Activated CD8-positive, alpha-beta T cell treated with anti-CD3 and anti-CD28 coated beads, Interleukin-2, amount 10 ng/mL, durations not matched to agents 7 days and 5 days (primary cell): ENCODE measurements around the gene PPAT. TPM values are rescaled to one million over a fixed set of nuclear protein-coding genes. Genes with fewer than 3 reads are reported as not detected.
"Not testable (repeated sequence)": the region's sequence is repeated elsewhere in the genome, so short reads cannot be mapped to it uniquely, and the experiment has no call there.

Experiments
- ATAC-seq: fragments of 150-1000 bp; cut with Tn5 transposase; one replicate; pipeline ENCODE4 v1.10.0; 2021; ENCODE audit warnings: moderate library complexity
- CTCF ChIA-PET: fragments of 350-600 bp; sonication (Branson Sonifier 250); formaldehyde crosslinking; loops from one replicate; lab custom pipeline; 2021; ENCODE audit warnings: antibody characterized with exemption; lab: Charles Lee
- POLR2A ChIA-PET: fragments of 350-600 bp; sonication (Branson Sonifier 250); formaldehyde crosslinking; loops from one replicate; lab custom pipeline; 2021; ENCODE audit warnings: antibody characterized with exemption; lab: Charles Lee
- DNase-seq: peaks from one replicate; pipeline ENCODE4 v3.0.0-alpha.2; 2020
- H3K27ac Mint-ChIP-seq: one replicate; pipeline ENCODE4 v1.8.0; 2021; ENCODE audit warnings: mild to moderate bottlenecking, mixed read lengths
- H3K27me3 Mint-ChIP-seq: one replicate; pipeline ENCODE4 v1.8.0; 2021; ENCODE audit warnings: low read depth, mixed read lengths
- H3K36me3 Mint-ChIP-seq: one replicate; pipeline ENCODE4 v1.8.0; 2021; ENCODE audit warnings: low read depth, mixed read lengths
- H3K4me1 Mint-ChIP-seq: one replicate; pipeline ENCODE4 v1.8.0; 2021; ENCODE audit warnings: low read depth, mixed read lengths
- H3K4me3 Mint-ChIP-seq: one replicate; pipeline ENCODE4 v1.8.0; 2021; ENCODE audit warnings: mild to moderate bottlenecking, mixed read lengths
- H3K9me3 Mint-ChIP-seq: one replicate; pipeline ENCODE4 v1.8.0; 2022; ENCODE audit warnings: mixed read lengths; ENCODE audit not compliant: insufficient read depth
- total RNA-seq, 2 experiments: library from RNA; stranded (reverse); gene quantifications; one replicate each; pipeline ENCODE4 v1.2.3, GENCODE V29; 2021

Gene PPAT
- total RNA-seq, 2 experiments from 2014 or later, result 29.0 to 32.5 TPM

DNA sequence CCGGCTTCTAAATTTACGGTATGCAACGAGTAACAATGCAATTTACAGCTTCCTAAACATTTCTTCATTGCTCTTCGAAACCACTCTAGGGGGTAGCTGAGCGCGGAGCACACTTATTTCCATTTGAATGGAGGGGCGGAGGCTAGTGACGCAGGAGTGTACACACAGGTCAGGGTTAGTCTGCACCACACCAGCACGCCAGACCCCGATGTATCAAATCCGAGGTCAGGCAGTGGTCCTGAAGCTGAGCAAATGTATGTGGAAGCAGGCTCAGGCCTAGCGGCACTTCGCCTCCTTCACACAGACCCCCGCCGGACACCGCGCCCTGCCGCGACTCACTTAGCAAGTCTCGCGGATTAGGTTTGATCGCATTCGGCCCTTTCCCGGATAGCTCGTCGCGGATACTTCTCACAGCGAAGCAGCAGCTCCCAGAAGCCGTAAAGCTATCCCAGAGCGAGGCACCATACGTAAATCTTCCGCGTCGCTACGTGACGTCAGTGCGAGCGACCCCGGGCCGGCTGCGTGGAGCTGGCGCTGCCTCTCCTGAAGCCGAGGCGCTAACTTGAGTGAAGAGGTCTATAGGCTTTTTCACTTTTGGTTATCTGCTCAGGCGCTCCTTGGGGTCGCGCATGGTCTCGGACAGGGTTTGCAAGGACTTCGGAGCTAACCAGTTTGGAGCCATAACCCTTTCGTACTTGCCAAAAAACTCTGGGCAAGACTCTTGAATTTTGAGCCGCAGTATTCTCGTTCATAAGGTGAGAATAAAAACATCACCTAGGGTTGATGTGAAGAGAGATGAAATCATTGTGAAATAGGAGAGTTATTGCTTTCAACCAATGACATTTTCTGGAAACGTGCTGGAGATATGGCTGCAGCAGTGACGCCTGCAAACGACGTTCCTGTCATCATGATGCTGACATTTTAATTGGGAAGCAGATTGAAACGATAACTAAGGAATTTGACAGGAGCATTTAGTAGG is 48.1 kb downstream of the PPAT start, which contains the start of gene AASDH:
Gene AASDH, minus strand, starts transcription at position 469 of the 979 bp plus-strand sequence. CDS start 3,192 bp downstream, outside the sequence.
- H3K27me3 Mint-ChIP-seq, result no peaks in the 10 kb centered on the region
- ChIA-PET CTCF (interaction anchor here (0.9 to 1.7 kb wide), 13 partner anchors 9 to 590 kb away, joined by 3 to 9 read pairs (median 4); partner anchors contain the start of genes CEP135, NOA1, PAICS and PPAT), POLR2A (interaction anchor here (0.6 to 2.7 kb wide), 26 partner anchors 9 to 1005 kb away, joined by 3 to 59 read pairs (median 4); partner anchors contain the start of genes CEP135, NOA1, PAICS and POLR2B)
- DNase-seq (peak; percentile 96), ATAC-seq (peak; percentile 95)
- H3K27ac Mint-ChIP-seq, result peak within 1 kb of the TSS; percentile 97
- H3K36me3 Mint-ChIP-seq, result peaks cover 6% of the 10 kb centered on the region
- H3K9me3 Mint-ChIP-seq, result no peaks in the 10 kb centered on the region
- peak within 1 kb of the TSS; percentile 94 for H3K4me3 Mint-ChIP-seq
- peaks cover 36% of the 10 kb centered on the region for H3K4me1 Mint-ChIP-seq

DNA sequence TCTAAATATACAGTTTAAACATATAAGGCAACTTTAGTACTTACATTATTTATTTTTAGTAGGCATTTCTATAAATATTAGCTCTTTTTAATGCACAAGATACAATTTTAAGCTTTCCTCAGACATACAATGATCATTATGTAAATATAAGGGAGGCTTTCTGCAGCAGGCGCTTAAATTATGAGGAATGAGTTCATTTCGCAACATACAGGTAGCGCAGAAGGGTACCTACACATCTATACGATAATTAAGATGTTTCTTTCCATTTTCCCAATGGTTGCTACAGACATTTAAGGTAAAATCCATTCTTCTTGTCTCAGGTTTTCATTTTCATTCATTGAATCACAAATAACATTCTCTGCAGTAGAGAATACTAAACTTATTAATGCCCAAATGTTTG is 49.3 kb downstream of the PPAT start:
- DNase-seq (no peak), ATAC-seq (no peak)
- H3K27me3 Mint-ChIP-seq, result no peaks in the 10 kb centered on the region
- ChIA-PET POLR2A (interaction anchor here (1.2 to 2.7 kb wide), 4 partner anchors 19 to 592 kb away, joined by 4 to 59 read pairs (median 20); partner anchors contain the start of genes NOA1, PAICS, POLR2B and PPAT), CTCF (interaction anchor here (1.1 to 1.7 kb wide), 2 partner anchors 14 to 591 kb away, joined by 3 to 4 read pairs; partner anchors contain the start of gene NOA1)
- peak overlapping the region; percentile 82 for H3K27ac Mint-ChIP-seq
- peaks cover 36% of the 10 kb centered on the region for H3K4me1 Mint-ChIP-seq
- peaks cover 4% of the 10 kb centered on the region for H3K36me3 Mint-ChIP-seq
- H3K4me3 Mint-ChIP-seq, result peak overlapping the region; percentile 94
- no peaks in the 10 kb centered on the region for H3K9me3 Mint-ChIP-seq

DNA sequence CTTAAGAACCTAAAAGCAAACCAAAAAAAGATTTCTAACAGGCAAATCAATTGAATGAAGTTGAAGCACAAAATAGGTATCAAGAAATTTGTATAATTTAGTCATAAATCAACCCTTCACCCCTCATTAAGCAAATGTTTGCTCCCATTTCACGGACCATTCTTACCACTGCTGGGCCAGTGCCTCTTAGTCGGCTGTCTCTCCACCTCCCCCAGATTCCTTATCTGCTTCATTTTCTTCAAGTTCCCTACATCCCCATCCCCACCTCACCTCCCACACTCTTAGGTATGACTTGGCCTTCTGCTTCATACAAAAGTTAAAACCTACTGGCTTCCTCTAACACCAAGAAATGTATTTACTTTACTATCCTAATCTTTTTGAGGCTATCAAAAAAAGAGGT is 60.0 kb downstream of the PPAT start:
- Mint-ChIP-seq H3K36me3 (peaks cover 2% of the 10 kb centered on the region), H3K27ac (no peak overlapping the region), H3K4me3 (no peak overlapping the region), H3K27me3 (no peaks in the 10 kb centered on the region), H3K4me1 (no peaks in the 10 kb centered on the region), H3K9me3 (no peaks in the 10 kb centered on the region)
- ChIA-PET CTCF (no interaction called here), POLR2A (no interaction called here)
- DNase-seq, result no peak
- ATAC-seq, result no peak

DNA sequence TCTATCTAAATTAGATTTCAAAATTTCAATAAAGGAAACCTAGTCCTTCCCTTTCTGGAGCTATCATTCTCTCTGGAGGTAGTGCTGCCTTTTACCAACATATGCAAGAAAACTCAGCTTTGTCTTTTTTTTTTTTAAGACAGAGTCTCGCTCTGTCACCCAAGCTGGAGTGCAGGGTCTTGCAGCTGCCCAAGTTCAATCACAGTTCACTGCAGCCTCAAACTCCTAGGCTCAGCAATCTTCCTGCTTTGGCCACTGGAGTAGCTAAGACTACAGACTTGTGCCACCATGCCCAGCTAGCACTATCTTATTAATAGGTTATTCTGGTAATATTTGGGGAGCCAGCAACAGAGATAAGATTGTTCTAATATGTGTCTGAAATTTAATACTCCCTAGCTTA is 60.5 kb downstream of the PPAT start:
- H3K9me3 Mint-ChIP-seq, result no peaks in the 10 kb centered on the region
- H3K4me1 Mint-ChIP-seq, result no peaks in the 10 kb centered on the region
- ATAC-seq (no peak), DNase-seq (no peak)
- ChIA-PET CTCF (no interaction called here), POLR2A (interaction anchor here (1.7 kb wide), 1 partner anchor 12 kb away, joined by 5 read pairs; the partner anchor contains the start of gene AASDH)
- H3K27ac Mint-ChIP-seq, result no peak overlapping the region
- H3K36me3 Mint-ChIP-seq, result peaks cover 5% of the 10 kb centered on the region
- H3K27me3 Mint-ChIP-seq, result no peaks in the 10 kb centered on the region
- H3K4me3 Mint-ChIP-seq, result no peak overlapping the region

DNA sequence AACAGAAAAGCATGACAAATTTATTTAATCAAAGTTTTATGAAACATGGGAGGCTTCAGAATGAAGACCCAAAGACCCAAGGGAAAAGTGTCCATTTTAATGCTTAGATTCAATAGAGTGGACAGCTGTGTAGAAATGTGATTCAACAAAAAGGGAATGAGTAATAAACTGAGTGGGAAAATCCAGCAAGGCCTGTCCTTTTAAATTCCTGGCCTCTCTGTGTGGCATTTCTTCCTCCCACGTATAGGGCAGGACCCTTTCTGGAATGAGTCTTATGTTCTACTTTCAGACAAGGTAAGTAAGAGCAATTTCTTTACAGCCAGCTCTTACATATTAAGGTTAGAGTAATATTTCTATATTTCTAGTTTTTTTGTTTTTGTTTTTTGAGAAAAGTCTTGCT is 62.6 kb downstream of the PPAT start:
- ATAC-seq, result no peak
- Mint-ChIP-seq H3K36me3 (peaks cover 12% of the 10 kb centered on the region), H3K4me3 (no peak overlapping the region), H3K27me3 (no peaks in the 10 kb centered on the region), H3K9me3 (no peaks in the 10 kb centered on the region), H3K4me1 (no peaks in the 10 kb centered on the region), H3K27ac (no peak overlapping the region)
- ChIA-PET POLR2A (interaction anchor here (1.0 kb wide), 1 partner anchor 14 kb away, joined by 3 read pairs; the partner anchor contains the start of gene AASDH), CTCF (no interaction called here)
- no peak for DNase-seq

DNA sequence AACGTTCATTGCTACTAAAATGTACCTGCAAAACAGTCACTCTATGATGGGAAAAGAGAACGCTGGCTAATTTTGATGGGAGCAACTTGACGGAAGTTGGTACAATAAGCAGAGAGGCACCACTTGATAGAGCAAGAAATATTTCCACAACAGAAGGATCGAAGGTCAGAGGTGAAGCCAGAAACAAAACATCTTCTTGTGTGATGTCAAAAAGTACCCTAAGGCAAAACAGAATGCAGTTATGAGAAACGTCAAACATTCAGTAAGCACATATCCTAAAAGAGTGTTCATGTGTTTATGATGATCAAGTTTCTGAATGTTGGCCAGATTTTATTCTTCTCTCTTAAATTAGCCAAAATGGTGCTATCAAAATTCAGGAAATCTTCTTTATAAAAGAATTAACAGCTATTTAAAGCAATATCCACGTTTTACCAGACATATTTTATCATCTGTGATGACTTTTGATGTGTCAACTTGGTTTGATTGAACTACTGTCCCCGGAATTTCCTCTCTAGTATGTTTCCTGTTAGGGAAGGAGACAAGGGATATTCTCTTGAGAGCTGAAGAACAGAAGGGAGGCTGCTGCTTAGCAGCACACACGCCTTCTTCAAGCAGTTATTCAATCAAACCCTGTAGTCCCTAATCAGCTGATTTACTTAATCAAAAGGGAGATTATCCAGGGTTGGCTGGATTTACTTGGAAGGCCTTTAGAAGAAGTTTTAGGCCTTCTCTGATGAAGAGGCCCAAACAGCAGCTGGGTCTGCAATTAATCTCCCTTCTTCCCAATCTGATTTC is 63.8 kb downstream of the PPAT start:
- ChIA-PET CTCF (no interaction called here), POLR2A (no interaction called here)
- H3K27ac Mint-ChIP-seq, result no peak overlapping the region
- H3K4me1 Mint-ChIP-seq, result no peaks in the 10 kb centered on the region
- no peaks in the 10 kb centered on the region for H3K9me3 Mint-ChIP-seq
- ATAC-seq (no peak), DNase-seq (no peak)
- no peak overlapping the region for H3K4me3 Mint-ChIP-seq
- peaks cover 12% of the 10 kb centered on the region for H3K36me3 Mint-ChIP-seq
- H3K27me3 Mint-ChIP-seq, result no peaks in the 10 kb centered on the region

DNA sequence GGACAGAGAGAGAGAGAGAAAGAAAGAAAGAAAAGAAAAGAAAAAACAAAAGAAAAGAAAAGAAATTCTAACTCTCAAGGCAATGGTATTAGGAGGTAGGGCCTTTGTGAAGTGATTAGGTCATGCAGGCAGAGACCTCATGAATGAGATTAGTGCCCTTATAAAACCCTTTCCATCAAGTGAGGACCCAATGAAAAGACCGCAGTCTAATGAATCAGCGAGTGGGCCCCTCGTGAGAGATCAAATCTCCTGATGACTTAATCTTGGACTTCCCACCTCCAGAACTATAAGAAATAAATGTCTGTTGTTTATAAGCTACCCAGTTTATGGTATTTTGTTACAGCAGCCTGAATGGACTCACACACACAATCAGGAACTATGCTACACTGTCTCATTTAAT is 65.0 kb downstream of the PPAT start:
- no peak for DNase-seq
- peaks cover 11% of the 10 kb centered on the region for H3K36me3 Mint-ChIP-seq
- no peak for ATAC-seq
- ChIA-PET CTCF (no interaction called here), POLR2A (no interaction called here)
- no peak overlapping the region for H3K27ac Mint-ChIP-seq
- H3K4me3 Mint-ChIP-seq, result no peak overlapping the region
- no peaks in the 10 kb centered on the region for H3K9me3 Mint-ChIP-seq
- no peaks in the 10 kb centered on the region for H3K27me3 Mint-ChIP-seq
- H3K4me1 Mint-ChIP-seq, result no peaks in the 10 kb centered on the region

DNA sequence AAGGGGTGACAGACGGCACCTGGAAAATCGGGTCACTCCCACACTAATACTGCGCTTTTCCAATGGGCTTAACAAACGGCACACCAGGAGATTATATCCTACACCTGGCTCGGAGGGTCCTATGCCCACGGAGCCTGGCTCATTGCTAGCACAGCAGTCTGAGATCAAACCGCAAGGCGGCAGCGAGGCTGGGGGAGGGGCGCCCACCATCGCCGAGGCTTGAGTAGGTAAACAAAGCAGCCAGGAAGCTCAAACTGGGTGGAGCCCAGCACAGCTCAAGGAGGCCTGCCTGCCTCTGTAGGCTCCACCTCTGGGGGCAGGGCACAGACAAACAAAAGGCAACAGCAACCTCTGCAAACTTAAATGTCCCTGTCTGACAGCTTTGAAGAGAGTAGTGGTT is 72.4 kb downstream of the PPAT start:
- POLR2A ChIA-PET, DNase-seq, H3K9me3 Mint-ChIP-seq, H3K4me3 Mint-ChIP-seq, H3K4me1 Mint-ChIP-seq, H3K27me3 Mint-ChIP-seq, CTCF ChIA-PET, ATAC-seq, H3K27ac Mint-ChIP-seq: not testable (repeated sequence)
- peaks cover 23% of the 10 kb centered on the region for H3K36me3 Mint-ChIP-seq

DNA sequence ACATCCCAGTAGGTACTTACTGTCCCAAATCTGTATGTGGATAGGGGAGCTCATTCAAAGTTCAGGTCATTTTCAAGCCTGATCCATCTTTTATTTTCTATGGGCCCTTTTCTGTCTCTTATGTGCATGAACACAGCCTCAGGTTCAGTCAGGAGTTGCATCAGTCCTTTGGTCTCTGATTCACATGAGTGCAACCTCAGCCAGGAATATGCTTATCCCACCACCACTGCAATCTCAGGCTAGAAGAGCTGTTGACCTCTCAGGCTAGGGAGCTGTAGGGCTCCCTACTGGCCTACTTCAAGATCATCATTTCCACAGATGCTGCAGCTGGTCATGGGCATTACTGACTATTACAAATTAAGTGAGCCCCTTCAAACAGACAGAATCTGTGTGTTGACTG is 75.3 kb downstream of the PPAT start:
- CTCF ChIA-PET, result no interaction called here
- DNase-seq (no peak), ATAC-seq (no peak)
- no peaks in the 10 kb centered on the region for H3K27me3 Mint-ChIP-seq
- H3K36me3 Mint-ChIP-seq, result peaks cover 23% of the 10 kb centered on the region
- POLR2A ChIA-PET, result no interaction called here
- no peaks in the 10 kb centered on the region for H3K9me3 Mint-ChIP-seq
- H3K27ac Mint-ChIP-seq, result no peak overlapping the region
- no peak overlapping the region for H3K4me3 Mint-ChIP-seq
- no peaks in the 10 kb centered on the region for H3K4me1 Mint-ChIP-seq

DNA sequence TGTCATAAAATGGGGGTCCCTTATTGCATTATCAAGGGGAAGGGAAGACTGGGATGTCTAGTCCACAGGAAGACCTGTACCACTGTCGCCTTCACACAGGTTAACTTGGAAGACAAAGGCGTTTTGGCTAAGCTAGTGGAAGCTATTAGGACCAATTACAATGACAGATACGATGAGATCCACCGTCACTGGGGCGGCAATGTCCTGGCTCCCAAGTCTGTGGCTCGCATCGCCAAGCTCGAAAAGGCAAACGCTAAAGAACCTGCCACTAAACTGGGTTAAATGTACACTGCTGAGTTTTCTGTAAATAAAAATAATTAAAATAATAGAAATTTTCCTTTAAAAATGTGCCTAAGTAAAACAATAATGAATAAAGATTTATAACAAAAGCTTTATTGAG is 78.8 kb downstream of the PPAT start:
- no peaks in the 10 kb centered on the region for H3K27me3 Mint-ChIP-seq
- ChIA-PET POLR2A (no interaction called here), CTCF (no interaction called here)
- DNase-seq, result no peak
- no peaks in the 10 kb centered on the region for H3K9me3 Mint-ChIP-seq
- peaks cover 7% of the 10 kb centered on the region for H3K36me3 Mint-ChIP-seq
- no peak overlapping the region for H3K4me3 Mint-ChIP-seq
- ATAC-seq, result no peak
- H3K27ac Mint-ChIP-seq, result no peak overlapping the region
- no peaks in the 10 kb centered on the region for H3K4me1 Mint-ChIP-seq

DNA sequence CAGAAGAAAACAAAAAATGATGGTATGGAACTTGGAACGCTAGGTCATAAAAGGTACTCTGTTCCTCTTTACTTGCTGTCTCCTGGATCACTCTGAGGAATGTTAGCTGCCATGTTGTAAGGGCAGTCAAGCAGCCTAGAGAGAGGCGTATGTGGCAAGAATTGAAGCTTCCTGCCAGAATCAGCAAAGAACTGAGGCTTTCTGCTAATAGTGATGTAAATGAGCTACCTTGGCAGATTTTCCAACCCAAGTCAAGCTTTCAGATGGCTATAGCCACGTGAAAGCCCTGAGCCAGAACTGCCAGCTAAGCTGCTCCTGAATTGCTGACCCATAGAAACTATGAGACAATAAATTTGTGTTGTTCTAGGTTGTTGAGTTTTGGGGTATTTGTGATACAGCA is 86.8 kb downstream of the PPAT start:
- no peaks in the 10 kb centered on the region for H3K27me3 Mint-ChIP-seq
- POLR2A ChIA-PET, result no interaction called here
- H3K4me1 Mint-ChIP-seq, result peaks cover 13% of the 10 kb centered on the region

More for the DNA sequence above, 86.8 kb downstream of the PPAT start:
- ATAC-seq, result no peak
- no peak for DNase-seq
- Mint-ChIP-seq H3K4me3 (no peak overlapping the region), H3K36me3 (peaks cover 15% of the 10 kb centered on the region), H3K27ac (no peak overlapping the region), H3K9me3 (no peaks in the 10 kb centered on the region)
- CTCF ChIA-PET, result no interaction called here
